VCaP (cell line): ENCODE measurements around the gene RYK.

ENCODE experiments used
- H3K27ac ChIP-seq: fragments of 450-650 bp; 2 replicates; pipeline ENCODE4 v1.5.1; 2017
- TF ChIP-seq, protein P1 (sequence below): fragments of 450-650 bp; conservative IDR thresholded peaks from 2 replicates; pipeline ENCODE4 v1.5.1; 2017; ENCODE audit warnings: mild to moderate bottlenecking, moderate library complexity

Gene RYK

DNA sequence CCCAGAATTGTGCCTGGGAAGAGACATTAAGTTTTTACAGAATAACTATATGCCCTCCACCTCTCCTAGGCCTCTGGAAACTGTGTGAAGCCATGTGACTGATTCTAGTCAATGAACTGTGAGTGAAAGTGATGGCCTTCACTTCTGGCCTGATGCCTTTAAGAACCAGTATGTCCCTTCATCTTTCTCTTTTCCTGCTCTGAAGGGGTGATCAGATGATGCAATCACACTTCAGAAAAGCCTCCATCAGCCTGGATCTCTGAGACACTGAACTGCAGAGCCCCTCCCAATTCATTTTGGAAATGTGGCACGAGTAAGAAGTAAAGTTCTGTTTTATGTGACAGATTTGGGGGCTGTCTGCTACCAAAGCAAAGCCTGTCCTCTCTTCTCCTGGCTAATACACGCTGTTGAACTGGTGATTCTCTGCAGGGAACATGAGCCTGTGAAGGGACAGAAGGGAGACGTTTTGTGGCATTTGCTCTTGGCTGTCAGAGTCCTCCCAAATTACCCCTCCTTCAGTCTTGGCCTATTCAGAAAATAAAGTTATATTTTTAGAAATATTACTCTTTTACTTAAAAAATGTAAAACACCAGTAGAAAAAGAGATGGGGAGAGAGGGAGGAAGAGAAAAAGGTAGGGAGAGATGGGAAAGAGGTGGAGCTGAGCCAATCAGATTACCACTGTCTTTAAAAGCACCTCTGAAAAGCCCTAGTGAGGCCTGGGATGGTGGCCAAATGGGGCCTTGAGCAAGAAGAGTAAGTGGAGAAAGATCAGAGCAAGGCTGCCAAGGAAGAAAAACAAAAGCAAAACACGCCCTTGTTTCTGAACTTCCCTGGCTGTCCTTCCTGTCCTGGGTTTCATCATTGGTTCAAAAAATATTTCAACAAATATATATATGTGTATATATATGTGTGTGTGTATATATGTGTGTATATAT is 40.9 kb upstream of the RYK start:
- TF ChIP-seq, protein P1, sequence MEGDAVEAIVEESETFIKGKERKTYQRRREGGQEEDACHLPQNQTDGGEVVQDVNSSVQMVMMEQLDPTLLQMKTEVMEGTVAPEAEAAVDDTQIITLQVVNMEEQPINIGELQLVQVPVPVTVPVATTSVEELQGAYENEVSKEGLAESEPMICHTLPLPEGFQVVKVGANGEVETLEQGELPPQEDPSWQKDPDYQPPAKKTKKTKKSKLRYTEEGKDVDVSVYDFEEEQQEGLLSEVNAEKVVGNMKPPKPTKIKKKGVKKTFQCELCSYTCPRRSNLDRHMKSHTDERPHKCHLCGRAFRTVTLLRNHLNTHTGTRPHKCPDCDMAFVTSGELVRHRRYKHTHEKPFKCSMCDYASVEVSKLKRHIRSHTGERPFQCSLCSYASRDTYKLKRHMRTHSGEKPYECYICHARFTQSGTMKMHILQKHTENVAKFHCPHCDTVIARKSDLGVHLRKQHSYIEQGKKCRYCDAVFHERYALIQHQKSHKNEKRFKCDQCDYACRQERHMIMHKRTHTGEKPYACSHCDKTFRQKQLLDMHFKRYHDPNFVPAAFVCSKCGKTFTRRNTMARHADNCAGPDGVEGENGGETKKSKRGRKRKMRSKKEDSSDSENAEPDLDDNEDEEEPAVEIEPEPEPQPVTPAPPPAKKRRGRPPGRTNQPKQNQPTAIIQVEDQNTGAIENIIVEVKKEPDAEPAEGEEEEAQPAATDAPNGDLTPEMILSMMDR, result no peak
- peak overlapping the region; percentile 62 for H3K27ac ChIP-seq

DNA sequence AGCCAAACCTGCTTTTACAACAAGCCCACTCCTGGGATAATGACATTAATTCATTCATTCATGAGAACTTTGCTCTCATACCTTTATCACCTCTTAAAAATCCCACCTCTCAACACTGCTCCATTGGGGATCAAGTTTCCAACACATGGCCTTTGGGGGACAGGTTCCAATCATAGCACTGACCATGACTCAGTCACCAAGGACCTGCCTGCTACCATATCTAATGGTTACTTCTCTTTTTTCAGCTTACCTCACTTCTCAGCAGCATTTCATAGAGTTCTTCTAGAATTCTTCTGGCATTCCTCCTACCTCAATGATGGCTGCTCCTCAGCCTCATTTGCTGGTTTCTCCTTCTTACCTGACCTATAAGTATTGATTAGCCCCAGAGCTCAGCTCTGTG is 36.9 kb upstream of the RYK start:
- no peak overlapping the region for H3K27ac ChIP-seq
- TF ChIP-seq, protein P1, result no peak

DNA sequence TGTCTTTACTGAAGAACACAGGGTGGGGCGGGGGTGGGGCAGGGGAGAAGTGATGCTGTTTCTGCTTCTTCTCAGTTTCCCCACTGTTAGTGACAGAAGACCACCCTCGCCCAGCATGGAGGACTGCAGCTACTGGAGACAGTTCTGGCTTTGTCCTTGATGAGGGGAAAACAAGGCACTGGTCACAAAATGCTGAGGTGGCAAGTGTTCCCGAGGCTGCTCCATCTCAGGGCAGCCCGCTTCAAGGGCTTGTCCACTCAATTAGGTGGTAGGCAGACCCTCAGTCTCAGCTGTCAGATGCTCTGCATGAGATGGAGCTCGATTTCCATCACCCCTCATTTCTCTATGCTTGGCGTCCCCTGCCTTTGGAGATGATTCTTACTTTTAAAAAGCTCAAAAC is 33.8 kb upstream of the RYK start:
- TF ChIP-seq, protein P1, result no peak
- no peak overlapping the region for H3K27ac ChIP-seq

DNA sequence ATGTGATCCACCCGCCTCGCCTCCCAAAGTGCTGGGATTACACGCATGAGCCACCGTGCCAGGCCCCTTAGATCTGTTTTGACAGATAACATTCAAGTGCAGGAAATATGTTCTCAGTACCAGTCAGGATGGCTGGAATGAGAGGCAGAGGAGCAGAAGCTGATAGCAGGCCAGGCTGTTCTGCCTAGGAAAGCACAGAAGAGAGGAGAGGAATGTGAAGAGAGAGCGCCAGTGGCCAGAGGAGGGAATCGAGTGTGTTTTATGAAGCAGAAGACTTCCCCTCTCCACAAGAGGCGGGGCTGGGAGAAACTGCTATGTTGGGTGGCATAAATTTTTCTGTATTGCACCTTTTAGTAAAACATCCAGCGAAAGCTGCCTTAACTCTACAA is 32.0 kb upstream of the RYK start:
- TF ChIP-seq, protein P1, result no peak

DNA sequence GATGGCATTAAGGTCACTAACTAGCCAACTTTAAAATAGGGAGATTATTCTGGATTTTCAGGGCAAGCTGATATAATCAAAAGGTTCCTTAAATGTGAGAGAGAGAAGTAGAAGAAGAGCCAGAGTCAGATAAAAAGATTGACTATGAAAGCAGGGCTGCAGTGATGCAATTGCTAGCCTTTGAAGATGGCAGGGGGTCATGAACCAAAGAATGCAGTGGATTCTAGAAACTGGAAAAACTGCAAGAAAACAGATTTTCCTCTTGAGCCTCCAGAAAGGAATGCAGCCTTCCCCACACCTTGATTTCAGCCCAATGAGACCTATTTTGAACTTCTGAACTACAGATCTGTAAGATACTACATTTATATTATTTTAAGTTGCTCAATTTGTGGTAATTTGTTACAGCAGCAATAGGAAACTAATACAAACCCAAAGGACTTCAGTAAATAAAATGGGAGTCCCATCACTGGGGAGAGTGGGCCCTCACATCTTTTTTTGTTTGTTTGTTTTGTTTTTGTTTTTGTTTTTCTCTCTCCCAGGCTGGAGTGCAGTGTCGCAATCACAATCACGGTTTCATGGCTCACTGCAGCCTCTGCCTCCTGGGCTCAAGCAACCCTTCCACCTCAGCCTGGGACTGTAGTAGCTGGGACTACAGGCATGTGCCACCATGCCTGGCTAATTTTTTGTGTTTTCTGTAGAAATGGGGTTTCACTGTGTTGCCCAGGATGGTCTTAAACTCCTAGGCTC is 31.4 kb upstream of the RYK start:
- TF ChIP-seq, protein P1, result no peak
- no peak overlapping the region for H3K27ac ChIP-seq

More for the DNA sequence above, 32.0 kb upstream of the RYK start:
- H3K27ac ChIP-seq, result no peak overlapping the region

DNA sequence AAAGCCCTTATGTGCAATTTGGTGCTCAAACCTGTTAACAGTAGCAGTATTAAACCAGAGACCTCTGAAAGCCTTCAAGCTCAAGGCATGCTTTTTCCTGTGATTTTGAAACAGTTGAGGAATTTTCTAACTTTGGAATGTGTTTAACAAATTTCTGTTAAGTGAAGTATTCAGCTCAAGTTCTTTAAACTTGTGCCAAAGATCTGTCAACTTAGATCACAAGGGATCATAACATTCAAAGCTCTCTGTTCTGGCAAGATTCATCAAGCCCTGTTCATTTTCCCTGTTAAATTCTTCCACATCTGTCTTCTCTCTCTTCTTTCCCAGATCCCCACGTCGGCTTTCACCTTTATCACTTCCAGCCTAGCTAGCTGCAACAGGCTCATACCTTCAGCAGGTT is 28.8 kb upstream of the RYK start:
- TF ChIP-seq, protein P1, result no peak

DNA sequence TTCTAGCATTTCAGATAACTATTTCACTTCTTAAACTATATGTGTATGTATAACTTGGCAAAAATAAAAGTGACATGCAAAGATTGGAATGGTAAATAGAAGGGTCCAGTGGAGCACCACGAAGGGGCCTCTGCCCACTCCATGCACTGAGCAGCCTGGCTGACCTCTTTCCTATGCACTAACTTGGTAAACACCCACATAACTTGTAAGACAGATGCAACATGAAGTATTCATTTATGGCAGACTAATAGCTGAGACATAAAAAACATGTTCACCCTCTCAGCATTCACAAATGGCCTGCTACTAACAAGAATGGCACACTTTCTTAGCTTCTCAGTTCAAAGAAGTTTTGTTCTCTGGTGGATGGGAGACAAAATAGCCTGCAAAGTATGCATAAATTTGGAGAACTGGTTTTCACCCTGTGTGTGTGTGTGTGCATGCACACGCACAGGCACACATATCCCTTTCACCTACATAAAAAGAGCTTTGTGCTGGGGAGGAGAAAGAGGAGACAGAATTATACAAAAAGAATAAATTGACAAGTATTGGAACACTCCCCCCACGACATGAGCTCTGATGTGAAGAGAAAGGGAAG is 26.5 kb upstream of the RYK start:
- TF ChIP-seq, protein P1, result no peak
- no peak overlapping the region for H3K27ac ChIP-seq

More for the DNA sequence above, 28.8 kb upstream of the RYK start:
- no peak overlapping the region for H3K27ac ChIP-seq
